Right hindlimb (tissue), 1 donor: Measurements from ENCODE around the gene MAGEB18.

Experiments used
- DNase-seq: peaks from one replicate; pipeline ENCODE4 v3.0.0-alpha.2; 2018

MAGEB18 gene

DNA sequence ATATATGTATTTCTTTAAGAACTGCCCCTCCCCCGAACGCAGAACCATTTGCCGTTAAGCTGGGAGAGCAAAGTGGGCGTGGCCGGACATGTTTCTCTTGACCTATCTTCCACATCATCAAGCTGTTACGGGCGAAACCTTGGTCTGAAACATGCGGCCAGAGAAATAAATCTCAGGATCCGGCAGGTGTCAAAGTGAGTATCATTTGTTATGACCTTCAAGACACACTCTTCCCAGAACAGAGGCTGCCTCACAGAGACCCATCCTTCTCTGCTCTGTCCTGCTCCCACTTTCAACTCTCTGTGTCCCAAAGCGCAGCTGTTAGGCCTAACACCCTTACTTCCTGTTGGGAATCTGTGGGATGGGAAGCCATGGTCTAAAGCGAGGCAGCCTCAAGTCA, at the start of gene MAGEB18:
Gene MAGEB18 (plus strand): TSS at position 70 of the 400 bp plus-strand sequence. CDS start 643 bp downstream, outside the sequence.
- DNase-seq: no peak

- DNase-seq: no peak
Measured at GRCh38 chrX:26100421-26100920, 37.7 kb upstream of the MAGEB18 start.

GRCh38 chrX:26109142-26109541, 29.0 kb upstream of the MAGEB18 start:
- DNase-seq: no peak

DNA sequence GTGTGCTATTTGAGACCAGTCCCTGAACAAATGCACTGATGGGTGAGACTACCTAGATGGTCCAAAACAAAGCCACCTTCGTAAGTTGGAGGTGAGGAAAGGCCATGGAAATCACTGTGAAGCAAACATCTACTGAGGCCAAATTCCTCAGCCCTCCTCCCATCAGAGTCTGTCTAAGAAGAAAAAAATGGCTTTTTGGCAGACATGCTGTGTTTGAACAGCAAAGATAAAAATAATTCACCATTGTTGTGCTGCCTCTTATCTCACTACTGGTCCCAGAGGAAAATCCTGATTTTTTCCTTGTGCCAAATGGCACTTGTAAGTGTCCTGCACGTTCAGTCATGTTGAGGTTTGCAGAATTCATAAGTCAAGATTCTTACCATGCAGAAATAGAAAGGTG, 7.9 kb downstream of the MAGEB18 start:
- no peak for DNase-seq

DNA sequence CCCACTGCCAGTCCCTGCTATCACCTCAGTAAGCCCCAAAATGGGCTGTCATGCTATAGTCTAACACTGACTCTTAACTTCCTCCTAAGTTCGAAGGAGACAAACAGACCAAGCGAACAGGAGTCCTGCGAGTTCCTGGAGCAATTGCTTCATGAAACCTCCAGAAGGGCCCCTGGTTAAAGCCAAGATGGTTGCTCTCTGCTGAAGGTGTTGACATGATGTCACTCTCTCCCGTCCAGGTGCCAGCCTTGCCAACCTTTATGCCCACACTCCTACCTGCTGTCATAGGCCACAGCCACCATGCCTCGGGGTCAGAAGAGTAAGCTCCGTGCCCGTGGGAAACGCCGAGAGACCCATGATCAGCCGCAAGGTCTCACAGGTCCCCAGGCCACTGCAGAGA, 22.2 kb downstream of the MAGEB18 start, which contains the start of gene MAGEB6B:
Gene MAGEB6B (plus strand): TSS at position 301 of the 400 bp plus-strand sequence. CDS start 0 bp downstream, at position 301.
- no peak for DNase-seq
